Thyroid gland (tissue), 4 donors: ENCODE data around the gene FSTL3.

Source experiments
- CTCF ChIP-seq, 6 experiments: fragments of 200-600 bp in 3 of 6; fragments of 450-650 bp in 3 of 6; sonication (generic) in 3 of 6; IDR thresholded peaks; one replicate each; pipeline ENCODE4 v1.5.1; 2016 to 2019; ENCODE audit warnings: antibody characterized with exemption in 6 of 6, mild to moderate bottlenecking in 2 of 6, inconsistent platforms in 1 of 6, moderate library complexity in 1 of 6
- POLR2A ChIP-seq, 2 donors: fragments of 450-650 bp; IDR thresholded peaks; one replicate each; pipeline ENCODE4 v1.6.1; 2017; ENCODE audit warnings: antibody characterized with exemption in 2 of 2, mild to moderate bottlenecking in 2 of 2, moderate library complexity in 1 of 2

- TF ChIP-seq CTCF (IDR thresholded peaks at IDR 0.05) (no peak), POLR2A (IDR thresholded peaks at IDR 0.05) (no peak)
Observed at GRCh38 chr19:709965-710571, 33.9 kb downstream of the FSTL3 start.
